ENCODE measurements around the gene DOCK2.
"Not testable (repeated sequence)": the region's sequence is repeated elsewhere in the genome, so short reads cannot be mapped to it uniquely, and the experiment has no call there.

The DOCK2 gene

DNA sequence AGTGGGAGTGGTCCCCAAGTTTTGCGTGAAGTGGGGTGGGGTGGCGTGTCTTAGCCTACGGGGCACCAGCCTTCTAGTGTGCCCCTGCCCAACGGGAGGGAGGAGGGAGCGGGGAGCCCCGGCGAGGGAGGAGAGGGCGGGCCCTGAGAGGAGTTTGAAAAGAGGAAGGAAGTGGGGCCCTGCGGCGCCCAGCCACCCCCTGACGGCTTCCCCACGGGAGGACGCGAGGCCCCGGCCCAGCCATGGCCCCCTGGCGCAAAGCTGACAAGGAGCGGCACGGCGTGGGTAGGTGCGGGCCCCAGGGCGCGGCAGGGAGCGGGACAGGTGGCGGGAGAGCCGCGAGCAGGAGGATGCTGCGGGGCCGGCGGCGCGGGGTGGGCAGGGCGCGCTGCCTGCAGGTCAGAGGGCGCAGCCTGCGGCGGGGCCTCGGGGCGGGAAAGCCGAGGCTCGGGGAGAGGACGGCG lies at the start of gene DOCK2:
TSS of gene DOCK2 (plus strand) at position 191 of the 464 bp plus-strand sequence. CDS start at position 243, 52 bp downstream.
- no peak for DNase-seq

GRCh38 chr5:169590602-169591001 lies 46.5 kb upstream of the DOCK2 start:
- DNase-seq = no peak

DNA sequence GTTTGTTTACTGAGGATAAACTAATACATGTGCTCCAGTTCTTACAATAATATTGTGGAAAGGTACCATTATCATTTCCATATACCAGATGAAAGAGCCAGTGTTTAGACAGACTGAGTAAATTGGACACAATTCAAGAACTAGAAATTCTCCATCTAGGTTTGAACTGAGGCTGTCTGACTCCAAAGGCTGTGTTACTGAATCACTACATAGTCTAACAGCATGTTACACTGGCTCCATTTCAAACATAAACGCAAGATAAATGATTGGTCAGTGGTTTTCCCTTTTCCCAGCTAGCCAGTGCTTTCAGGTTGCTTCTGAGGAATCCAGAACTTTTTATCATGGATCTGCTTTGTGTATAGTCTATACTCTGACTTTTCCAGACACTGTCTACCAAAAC lies 45.4 kb upstream of the DOCK2 start:
- DNase-seq = no peak

GRCh38 chr5:169592937-169593650 lies 44.0 kb upstream of the DOCK2 start:
- no peak for DNase-seq

- no peak for DNase-seq
These were observed 41.8 kb upstream of the DOCK2 start for GRCh38 chr5:169595172-169595820.

DNA sequence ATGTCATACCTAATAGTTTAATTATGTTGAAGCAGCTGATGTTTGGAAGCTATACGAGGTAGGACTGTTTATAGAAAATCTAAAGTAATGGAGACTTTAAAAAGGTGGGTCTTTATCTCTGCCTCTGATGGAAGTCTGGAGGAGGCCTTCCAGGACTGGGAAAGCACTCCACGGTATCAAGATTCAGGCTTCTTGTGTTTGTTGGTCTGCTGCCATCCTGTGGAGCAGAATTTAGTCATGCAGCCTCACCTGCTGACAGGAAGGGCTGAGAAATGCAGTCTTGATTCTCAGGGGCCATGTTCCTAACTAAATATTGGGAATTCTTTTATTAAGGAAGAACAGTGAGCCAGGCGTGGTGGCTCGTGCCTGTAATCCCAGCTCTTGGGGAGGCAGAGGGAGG lies 37.6 kb upstream of the DOCK2 start:
- no peak for DNase-seq

DNA sequence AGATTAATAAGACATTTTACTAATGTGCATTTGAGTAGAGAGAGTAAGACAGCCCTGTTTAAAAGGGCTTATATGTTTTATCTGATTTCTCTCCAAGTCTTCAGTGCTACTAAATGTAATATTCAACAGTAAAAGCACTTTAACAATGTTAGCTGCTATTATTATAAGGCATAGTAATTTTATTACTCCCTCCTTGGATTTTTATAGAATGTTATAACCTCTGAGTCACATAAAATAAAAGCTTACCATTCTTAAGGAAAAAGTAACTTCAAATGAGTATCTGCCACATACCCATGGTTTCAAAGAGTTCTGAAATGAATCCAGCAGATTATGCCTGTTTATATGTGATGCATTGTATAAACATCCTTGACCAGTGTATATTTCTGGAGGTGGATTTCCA lies 34.5 kb upstream of the DOCK2 start:
- no peak for DNase-seq

- no peak for DNase-seq
These were observed 30.8 kb upstream of the DOCK2 start for GRCh38 chr5:169606279-169606678.

DNA sequence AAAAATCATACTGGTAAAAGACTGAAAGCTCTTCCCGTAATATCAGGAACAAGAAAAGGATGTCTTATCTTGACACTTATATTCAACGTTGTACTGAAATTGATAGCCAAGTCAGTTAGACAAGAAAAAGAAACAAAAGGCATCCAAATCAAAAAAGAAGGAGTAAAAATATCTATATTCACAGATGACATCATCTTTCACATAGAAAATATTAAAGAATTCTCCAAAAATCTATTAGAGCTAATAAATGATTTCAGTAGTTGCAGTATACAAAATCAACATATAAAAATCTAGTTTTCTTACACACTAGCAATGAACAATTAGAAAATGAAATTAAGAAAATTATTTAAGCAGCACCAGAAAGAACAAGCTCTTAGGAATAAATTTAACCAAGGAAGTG lies 29.2 kb upstream of the DOCK2 start:
- no peak for DNase-seq

DNA sequence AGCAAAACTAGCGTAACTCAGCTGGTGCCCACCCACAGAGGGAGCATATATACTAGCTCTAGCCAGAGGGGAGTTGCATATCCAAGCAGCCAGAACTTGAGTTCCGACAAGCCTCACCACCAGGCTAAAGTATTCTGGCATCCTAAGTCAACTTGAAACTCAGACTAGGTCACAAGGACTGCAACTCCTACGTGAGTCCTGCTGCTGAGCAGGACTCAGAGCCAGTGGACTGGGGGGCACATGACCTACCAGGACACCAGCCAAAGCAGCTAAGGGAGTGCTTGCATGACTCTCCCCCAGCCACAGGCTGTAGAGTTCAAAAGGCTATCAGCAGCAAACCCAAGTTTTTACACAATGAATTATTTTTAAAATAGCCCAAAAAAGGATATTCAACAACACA lies 27.4 kb upstream of the DOCK2 start:
- no peak for DNase-seq

DNA sequence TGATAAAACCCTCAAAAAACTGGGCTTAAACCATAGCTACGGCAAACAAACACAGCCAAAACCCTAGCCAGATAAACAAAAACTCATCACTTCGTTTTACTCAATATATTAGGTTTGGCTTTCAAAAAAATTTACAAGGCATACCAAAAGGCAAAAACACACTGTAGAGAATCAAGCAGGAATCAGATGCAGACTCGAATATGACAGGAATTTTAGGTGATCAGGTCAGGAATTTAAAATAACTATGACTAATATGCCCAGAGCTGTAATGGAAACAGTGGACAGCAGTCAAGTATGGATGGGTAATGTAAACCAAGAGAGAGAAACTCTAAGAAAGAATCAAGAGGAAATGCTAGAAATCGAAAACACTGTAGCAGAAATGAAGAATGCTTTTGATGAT lies 26.5 kb upstream of the DOCK2 start:
- DNase-seq = no peak

- no peak for DNase-seq
These were observed 21.5 kb upstream of the DOCK2 start for GRCh38 chr5:169615561-169615960.

DNA sequence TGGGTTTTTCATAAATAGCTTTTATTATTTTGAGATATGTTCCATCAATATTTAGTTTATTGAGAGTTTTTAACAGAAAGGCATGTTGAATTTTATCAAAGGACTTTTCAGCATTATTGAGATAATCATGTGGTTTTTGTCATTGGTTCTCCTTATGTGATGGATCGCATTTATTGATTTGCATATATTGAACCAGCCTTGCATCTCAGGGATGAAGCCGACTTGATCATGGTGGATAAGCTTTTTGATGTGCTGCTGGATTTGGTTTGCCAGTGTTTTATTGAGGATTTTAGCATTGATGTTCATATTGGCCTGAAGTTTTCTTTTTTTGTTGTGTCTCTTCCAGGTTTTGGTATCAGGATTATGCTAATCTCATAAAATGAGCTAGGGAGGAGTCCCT lies 12.8 kb upstream of the DOCK2 start:
- DNase-seq = not testable (repeated sequence)

- DNase-seq = no peak
These were observed 10.3 kb upstream of the DOCK2 start for GRCh38 chr5:169626779-169627178.

- DNase-seq = no peak
These were observed 9.5 kb upstream of the DOCK2 start for GRCh38 chr5:169627551-169627950.

- no peak for DNase-seq
These were observed 8.2 kb upstream of the DOCK2 start for GRCh38 chr5:169628892-169629291.

GRCh38 chr5:169629847-169630548 lies 7.1 kb upstream of the DOCK2 start:
- no peak for DNase-seq

GRCh38 chr5:169631360-169631759 lies 5.7 kb upstream of the DOCK2 start:
- no peak for DNase-seq

GRCh38 chr5:169632946-169633345 lies 4.1 kb upstream of the DOCK2 start:
- no peak for DNase-seq

GRCh38 chr5:169634606-169635005 lies 2.5 kb upstream of the DOCK2 start:
- no peak for DNase-seq

- no peak for DNase-seq
These were observed 1.1 kb upstream of the DOCK2 start for GRCh38 chr5:169635936-169636335.

- no peak for DNase-seq
These were observed 494 bp upstream of the DOCK2 start for GRCh38 chr5:169636477-169637084.

DNA sequence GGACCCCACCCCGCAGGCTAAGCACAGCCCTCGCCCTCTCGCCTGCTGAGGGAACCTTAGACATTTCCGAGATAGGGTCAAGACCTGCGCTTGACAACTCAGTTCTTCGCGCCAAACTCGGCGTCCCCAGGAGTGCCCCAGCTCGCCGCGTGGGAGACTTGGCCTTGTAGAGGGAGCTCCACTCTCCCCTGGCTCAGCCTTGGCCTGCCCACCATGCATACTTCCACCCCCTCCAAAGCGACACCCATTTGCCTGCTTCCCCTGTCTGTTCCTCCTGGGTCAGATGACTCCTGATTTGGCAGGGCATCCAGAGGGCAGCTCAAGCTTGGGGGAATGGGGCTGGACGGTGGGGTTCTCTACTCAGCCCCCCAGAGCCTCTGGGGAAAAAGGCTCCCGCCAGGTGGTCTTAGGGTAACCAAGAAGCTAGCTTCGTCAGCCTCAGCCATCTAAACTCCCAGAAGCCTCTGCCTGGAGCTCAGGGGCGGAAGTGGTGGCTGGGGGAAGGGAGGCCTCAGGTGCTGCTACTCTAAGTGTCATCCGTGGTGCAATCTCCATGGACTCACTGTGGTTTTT lies 560 bp downstream of the DOCK2 start:
- no peak for DNase-seq

Measured in NCI-H2171 treated with DMSO at 0.1 percent for 48 hours (cell line).